SK-N-SH (cell line): ENCODE results near the gene PHF8.

Experiments
- CTCF ChIP-seq: fragments of 200-600 bp; sonication (generic); IDR thresholded peaks from 2 replicates; pipeline ENCODE4 v1.6.1; 2017; ENCODE audit warnings: antibody characterized with exemption, mild to moderate bottlenecking, moderate library complexity
- EZH2phosphoT487 ChIP-seq: fragments of 200-600 bp; sonication (generic); IDR thresholded peaks from 2 replicates; pipeline ENCODE4 v1.6.1; 2017; ENCODE audit warnings: low read depth, mixed run types, mild to moderate bottlenecking, antibody characterized with exemption, moderate library complexity, borderline replicate concordance
- PBX3 ChIP-seq: IDR thresholded peaks from 2 replicates; pipeline ENCODE4; 2012

DNA sequence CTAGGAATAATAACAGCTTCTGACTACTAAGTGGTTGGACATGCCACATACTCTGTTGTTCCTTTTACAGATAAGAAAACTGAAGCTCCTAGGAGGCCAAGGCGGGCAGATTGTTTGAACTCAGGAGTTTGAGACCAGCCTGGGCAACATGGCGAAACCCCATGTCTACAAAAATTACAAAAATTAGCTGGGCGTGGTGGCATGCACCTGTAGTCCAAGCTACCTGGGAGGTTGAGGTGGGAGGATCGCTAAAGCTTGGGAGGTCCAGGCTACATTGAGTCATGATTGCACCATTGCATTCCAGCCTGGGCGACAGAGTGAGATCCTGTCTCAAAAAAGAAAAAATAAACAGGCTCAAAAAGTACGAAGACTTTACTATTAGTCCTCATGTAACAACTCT, 30.6 kb upstream of the PHF8 start:
- no peak for TF ChIP-seq CTCF
- TF ChIP-seq EZH2phosphoT487, result no peak
- TF ChIP-seq PBX3, result no peak
